ACC112 (cell line): ENCODE results near the gene CTNS.

ENCODE experiments used
- H2AFZ ChIP-seq: fragments of 200-600 bp; sonication (generic); one replicate; pipeline ENCODE4 v1.6.0; 2017; ENCODE audit warnings: antibody characterized with exemption, low read length; ENCODE audit not compliant: unreplicated experiment
- H3K27ac ChIP-seq: fragments of 200-600 bp; sonication (generic); 2 replicates; pipeline ENCODE4 v1.5.1; 2014; ENCODE audit warnings: low read depth, mild to moderate bottlenecking, antibody characterized with exemption, low read length, moderate library complexity
- H3K27me3 ChIP-seq: fragments of 200-600 bp; sonication (generic); 2 replicates; pipeline ENCODE4 v1.6.1; 2014; ENCODE audit warnings: mild to moderate bottlenecking, antibody characterized with exemption, low read length, moderate library complexity, mixed read lengths; ENCODE audit not compliant: insufficient read depth
- H3K36me3 ChIP-seq: fragments of 200-600 bp; sonication (generic); 2 replicates; pipeline ENCODE4 v1.6.1; 2016; ENCODE audit warnings: mild to moderate bottlenecking, antibody characterized with exemption, low read length, moderate library complexity, mixed read lengths; ENCODE audit not compliant: insufficient read depth
- H3K4me1 ChIP-seq: fragments of 200-600 bp; sonication (generic); one replicate; pipeline ENCODE4 v1.6.1; 2016; ENCODE audit warnings: low read length, mixed read lengths; ENCODE audit not compliant: insufficient read depth, unreplicated experiment, control insufficient read depth
- H3K4me3 ChIP-seq: fragments of 200-600 bp; sonication (generic); 2 replicates; pipeline ENCODE4 v1.5.1; 2014; ENCODE audit warnings: mild to moderate bottlenecking, low read depth, low read length
- H3K79me2 ChIP-seq: fragments of 200-600 bp; sonication (generic); one replicate; pipeline ENCODE4 v1.6.0; 2016; ENCODE audit warnings: low read length; ENCODE audit not compliant: control insufficient read depth, unreplicated experiment, insufficient read depth

Gene CTNS

DNA sequence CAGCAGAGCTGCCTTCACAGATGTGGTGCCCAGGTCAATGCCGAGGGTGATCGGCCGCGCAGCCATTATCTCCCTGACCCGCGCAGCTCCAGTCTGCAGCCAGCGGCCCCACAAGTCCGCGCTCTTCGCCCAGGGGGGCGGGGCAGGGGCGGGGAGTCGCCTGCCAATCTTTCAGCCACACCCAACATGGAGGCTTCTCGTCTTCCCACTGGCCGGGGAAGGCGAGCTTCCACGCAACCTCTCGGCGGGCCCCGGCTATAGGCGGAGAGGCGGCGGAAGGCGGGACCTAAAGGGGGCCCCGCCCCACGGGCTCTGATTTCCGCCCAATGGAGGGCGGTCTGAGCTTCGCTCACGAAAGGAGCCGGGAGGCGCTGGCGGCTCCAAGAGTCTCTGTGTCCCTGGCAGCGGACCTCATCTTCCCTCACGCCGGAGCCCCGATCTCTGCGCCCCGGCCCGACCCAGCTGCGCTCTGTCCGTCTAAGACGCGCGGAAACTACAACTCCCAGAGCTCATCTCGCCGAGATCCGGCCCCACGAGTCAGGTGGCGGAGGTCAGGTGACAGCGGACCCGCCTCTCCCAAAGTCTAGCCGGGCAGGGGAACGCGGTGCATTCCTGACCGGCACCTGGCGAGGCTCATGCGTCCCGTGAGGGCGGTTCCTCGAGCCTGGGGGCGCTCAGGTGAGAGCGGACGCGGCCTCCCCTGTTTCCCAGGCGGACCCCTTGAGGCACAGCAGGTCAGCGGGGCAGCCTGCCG is at the start of gene CTNS, which contains the start of gene SHPK:
Gene CTNS (plus strand): TSS at position 607 of the 754 bp plus-strand sequence. CDS start 3,447 bp downstream, outside the sequence.
Gene SHPK (minus strand): TSS at position 97 of the 754 bp plus-strand sequence. CDS start 31 bp downstream, at position 66.
- Histone ChIP-seq H3K4me3 (peak within 1 kb of the TSS; percentile 97), H3K4me1 (peaks cover 8% of the 10 kb centered on the region), H3K27me3 (no peaks in the 10 kb centered on the region), H3K36me3 (no peaks in the 10 kb centered on the region), H3K27ac (peak within 1 kb of the TSS; percentile 91), H3K79me2 (peaks cover 14% of the 10 kb centered on the region), H2AFZ (peak within 1 kb of the TSS; percentile 88)

DNA sequence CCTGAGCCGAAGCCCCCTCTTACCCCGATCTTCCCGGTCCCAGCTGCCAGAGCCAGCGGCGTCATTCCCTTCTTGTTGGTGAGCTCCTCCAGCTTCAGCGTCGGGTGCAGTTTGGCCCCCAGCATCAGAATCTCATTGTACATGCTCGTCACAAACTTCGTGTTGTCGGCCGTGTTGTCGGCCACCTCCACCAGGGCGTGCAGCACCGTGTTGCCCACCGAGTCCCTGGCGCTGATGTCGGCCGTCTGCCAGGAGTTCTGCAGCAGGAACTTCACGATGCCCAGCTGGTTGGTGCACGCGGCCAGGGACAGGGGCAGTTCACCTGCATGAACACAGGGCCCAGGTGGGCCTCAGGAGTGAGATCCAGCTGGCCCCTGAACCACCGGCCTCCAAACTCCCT is 46.8 kb upstream of the CTNS start:
- Histone ChIP-seq H3K79me2 (no peaks in the 10 kb centered on the region), H3K27ac (no peak overlapping the region), H3K4me3 (no peak overlapping the region), H2AFZ (no peak overlapping the region), H3K4me1 (no peaks in the 10 kb centered on the region), H3K36me3 (no peaks in the 10 kb centered on the region), H3K27me3 (no peaks in the 10 kb centered on the region)

DNA sequence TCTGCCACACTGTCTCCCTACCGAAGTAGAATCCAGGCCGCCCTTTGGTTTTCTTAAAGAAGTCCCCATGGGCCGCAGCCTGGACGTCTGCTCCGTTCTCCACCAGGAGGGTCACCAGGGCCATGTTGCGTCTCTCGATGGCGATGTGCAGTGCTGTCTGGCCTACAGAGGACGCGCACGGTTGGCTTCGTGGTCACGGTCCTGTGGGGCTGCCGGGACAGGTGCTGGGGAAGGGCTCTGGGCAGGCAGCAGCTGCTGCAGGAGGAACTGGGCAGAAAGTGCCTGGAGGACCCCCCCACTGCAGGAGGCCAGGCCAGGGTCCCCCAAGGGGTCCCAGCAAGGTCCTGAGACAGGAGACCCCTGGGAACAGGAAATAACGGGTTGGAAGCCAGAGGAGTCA is 46.3 kb upstream of the CTNS start:
- H3K27ac ChIP-seq, result no peak overlapping the region
- no peaks in the 10 kb centered on the region for H3K36me3 ChIP-seq
- no peaks in the 10 kb centered on the region for H3K79me2 ChIP-seq
- H3K4me3 ChIP-seq, result no peak overlapping the region
- no peaks in the 10 kb centered on the region for H3K27me3 ChIP-seq
- no peaks in the 10 kb centered on the region for H3K4me1 ChIP-seq
- no peak overlapping the region for H2AFZ ChIP-seq

DNA sequence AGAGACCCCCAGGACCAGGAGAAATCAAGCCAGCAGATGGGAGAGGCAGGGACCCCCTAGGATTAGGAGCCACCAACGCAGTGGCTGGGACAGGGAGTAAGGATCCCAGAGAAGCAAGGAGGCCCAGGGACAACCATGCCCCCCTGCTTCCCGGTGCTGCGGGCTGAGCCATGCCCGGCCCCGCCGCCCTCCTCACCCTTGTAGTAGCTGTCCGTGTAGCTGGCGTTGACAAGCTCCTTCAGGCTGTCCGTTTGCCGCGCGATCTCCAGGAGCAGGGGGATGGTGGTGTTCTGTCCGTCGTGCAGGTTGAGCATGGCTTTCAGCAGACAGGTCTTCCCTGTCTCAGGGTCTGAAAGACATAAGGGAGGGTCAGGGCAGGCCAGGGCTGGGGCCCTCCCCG is 45.8 kb upstream of the CTNS start:
- Histone ChIP-seq H3K79me2 (no peaks in the 10 kb centered on the region), H3K4me1 (no peaks in the 10 kb centered on the region), H3K27ac (no peak overlapping the region), H3K27me3 (no peaks in the 10 kb centered on the region), H3K4me3 (no peak overlapping the region), H2AFZ (no peak overlapping the region), H3K36me3 (no peaks in the 10 kb centered on the region)

DNA sequence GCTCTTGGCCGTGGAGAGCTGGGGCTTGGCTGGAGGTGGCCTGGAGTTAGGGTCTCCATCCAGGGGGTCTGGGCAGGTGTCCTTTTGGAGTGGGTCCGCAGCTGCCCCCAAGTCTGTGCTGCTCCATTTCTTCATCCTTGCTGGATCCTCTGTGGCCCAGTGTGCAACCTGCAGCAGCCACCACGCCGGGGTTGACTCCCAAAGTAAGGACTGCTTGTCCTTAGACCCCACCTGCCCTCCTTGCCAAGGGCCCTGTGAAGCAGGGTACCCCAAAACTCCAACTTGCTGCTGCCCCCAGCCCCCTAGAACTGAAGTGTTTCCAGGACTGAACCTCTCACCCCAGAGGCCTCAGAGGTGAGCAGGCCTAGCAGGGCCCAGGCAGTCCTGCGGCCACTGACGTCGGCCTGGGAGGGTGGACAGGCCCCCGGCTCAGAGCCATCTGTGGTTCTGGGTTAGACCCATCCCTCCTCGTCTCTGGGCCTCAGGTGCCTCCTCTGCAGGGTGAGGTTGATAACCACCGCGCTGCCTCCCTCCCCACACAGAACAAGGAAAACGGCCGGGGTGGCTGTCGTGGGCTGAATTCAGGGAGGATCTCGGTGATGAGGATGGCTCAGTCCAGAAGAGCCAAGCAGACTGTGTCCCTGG is 44.2 kb upstream of the CTNS start:
- Histone ChIP-seq H3K27me3 (no peaks in the 10 kb centered on the region), H3K36me3 (no peaks in the 10 kb centered on the region), H2AFZ (no peak overlapping the region), H3K27ac (no peak overlapping the region), H3K79me2 (no peaks in the 10 kb centered on the region), H3K4me1 (no peaks in the 10 kb centered on the region), H3K4me3 (no peak overlapping the region)

DNA sequence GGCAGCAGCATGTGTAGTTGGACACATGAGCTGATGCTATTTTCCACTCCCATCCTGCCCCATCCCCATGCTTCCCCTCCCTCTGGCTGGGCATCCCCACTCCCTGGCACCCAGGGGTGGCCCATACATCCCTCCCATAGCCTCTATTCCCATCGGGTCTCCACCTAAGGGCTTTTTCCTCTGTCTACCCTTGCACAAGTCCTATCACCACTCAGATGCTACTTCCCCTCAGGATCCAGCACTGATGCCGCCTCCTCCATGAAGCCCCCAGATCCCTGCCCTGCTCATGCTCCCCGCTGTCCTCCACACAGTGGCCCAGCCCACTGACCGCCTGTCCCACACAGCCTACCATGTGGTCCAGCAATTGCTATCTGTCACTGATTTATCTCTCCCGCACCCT is 43.2 kb upstream of the CTNS start:
- Histone ChIP-seq H3K79me2 (no peaks in the 10 kb centered on the region), H3K4me1 (no peaks in the 10 kb centered on the region), H3K4me3 (no peak overlapping the region), H3K27me3 (no peaks in the 10 kb centered on the region), H2AFZ (no peak overlapping the region), H3K27ac (no peak overlapping the region), H3K36me3 (no peaks in the 10 kb centered on the region)

DNA sequence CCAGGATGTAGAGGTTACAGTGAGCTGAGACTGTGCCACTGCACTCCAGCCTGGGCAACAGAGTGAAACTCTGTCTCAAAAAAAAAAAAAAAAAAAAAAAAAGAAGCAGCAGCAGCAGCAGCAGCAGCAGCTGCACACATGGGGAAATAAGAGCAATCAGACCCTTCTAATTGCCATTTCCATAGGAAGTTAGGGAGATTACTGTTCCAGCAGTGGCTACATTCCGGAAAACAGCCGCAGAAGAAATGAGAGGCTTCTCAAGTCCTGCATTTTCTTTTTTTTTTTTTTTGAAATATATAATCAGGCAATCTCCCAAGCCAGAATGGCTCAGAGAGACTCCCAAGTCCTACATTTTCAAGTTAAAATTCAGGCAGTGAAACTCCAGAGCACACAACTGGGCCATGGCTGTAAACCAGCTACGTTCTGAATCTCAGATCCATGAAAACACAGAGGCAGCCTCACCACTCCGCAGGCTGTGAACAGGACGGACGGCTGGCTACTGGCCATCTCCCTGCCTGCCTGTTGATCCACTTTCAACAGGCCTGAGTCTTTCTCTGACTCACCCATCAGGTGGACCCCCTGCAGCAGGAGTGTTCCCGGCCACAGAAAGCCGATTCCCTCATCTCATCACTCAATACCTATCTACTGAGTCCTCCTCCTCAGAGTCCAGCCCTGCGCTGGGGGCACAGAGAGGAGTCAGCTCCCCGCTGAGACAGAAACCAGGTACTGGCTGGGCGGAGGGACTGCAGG is 42.3 kb upstream of the CTNS start:
- Histone ChIP-seq H2AFZ (no peak overlapping the region), H3K27ac (no peak overlapping the region), H3K79me2 (no peaks in the 10 kb centered on the region), H3K4me1 (no peaks in the 10 kb centered on the region), H3K27me3 (no peaks in the 10 kb centered on the region), H3K4me3 (no peak overlapping the region), H3K36me3 (no peaks in the 10 kb centered on the region)

DNA sequence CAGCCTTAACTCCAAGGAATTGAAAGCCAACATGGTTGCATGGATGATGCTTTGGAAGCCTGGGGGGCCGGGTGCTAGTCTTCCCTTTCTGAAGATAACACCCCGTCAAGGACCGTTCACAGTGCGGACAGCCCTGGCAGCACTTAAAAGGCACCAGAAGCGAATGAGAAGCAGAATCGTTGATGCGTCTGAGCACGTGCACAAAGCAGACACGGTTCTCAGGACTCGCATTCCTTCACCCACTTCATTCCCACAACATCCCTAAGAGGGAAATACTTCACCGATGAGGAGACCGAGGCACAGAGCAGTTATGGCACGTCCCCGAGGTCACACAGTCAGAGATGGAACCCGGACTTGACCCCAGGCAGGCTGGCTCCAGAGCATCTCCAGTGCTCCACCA is 41.6 kb upstream of the CTNS start:
- Histone ChIP-seq H2AFZ (no peak overlapping the region), H3K4me3 (no peak overlapping the region), H3K79me2 (no peaks in the 10 kb centered on the region), H3K27ac (no peak overlapping the region), H3K36me3 (no peaks in the 10 kb centered on the region), H3K4me1 (no peaks in the 10 kb centered on the region), H3K27me3 (no peaks in the 10 kb centered on the region)

DNA sequence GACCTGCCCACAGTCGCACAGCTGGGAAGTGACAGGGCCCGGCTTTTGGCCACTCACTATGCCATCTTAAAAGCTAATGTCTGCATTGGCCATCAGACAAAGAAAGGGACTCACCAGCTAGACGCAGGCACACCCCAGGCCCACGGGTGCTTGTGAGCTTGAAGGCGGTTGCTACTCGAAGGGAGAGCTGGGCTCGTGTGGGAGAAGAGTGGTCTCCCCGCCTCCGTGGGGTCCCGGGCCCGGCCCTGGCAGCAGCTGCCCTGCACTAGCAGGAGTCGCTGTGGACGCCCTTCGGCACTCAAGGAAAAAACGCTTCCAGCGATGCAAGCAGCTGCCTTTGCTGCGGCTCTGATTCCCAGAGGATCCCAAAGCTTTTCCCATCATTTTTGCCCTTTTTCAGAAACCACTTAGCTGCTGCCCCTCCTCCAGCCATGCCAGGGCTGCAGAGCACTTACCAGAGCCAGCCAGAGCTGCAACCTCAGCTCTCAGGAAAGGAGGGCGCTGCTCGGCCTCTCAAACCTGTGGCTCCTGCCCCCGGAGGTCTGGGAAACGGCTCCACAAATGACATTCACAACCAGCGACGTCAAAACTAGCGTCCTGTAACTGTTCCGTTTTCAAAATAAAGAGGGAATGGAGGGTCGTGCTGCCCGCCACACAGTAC is 39.6 kb upstream of the CTNS start:
- no peaks in the 10 kb centered on the region for H3K79me2 ChIP-seq
- no peak overlapping the region for H3K4me3 ChIP-seq
- H3K27me3 ChIP-seq, result no peaks in the 10 kb centered on the region
- no peak overlapping the region for H3K27ac ChIP-seq
- no peak overlapping the region for H2AFZ ChIP-seq
- H3K4me1 ChIP-seq, result no peaks in the 10 kb centered on the region
- no peaks in the 10 kb centered on the region for H3K36me3 ChIP-seq

DNA sequence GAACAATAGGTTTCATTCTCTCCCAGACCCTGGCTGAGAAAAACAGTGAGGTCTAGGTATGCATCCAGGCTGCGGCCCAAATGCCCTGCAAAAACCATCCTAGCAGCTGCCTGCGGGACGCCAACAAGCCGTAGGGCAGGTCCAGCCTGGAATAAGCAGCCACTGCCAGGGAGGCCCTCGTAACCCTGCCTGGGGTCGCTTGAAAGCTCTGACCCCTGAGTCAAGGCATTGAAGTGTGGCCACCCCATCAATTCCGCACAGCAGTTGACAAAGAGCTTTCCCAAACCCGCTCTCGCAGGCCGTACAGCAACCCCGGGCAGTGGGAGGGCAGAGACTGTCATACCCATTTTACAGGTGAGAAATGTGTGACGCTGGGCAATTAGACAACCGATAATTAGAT is 38.5 kb upstream of the CTNS start:
- no peaks in the 10 kb centered on the region for H3K27me3 ChIP-seq
- no peak overlapping the region for H3K4me3 ChIP-seq
- no peaks in the 10 kb centered on the region for H3K79me2 ChIP-seq
- no peak overlapping the region for H2AFZ ChIP-seq
- H3K4me1 ChIP-seq, result peaks cover under 1% of the 10 kb centered on the region
- H3K27ac ChIP-seq, result no peak overlapping the region
- no peaks in the 10 kb centered on the region for H3K36me3 ChIP-seq
